CD4-positive, alpha-beta T cell (primary cell): ENCODE data around the gene PRR3. TPM values are rescaled to one million over a fixed set of nuclear protein-coding genes. Genes with fewer than 3 reads are reported as not detected.

ENCODE experiments used
- ATAC-seq: fragments of 200-7000 bp; cut with Tn5 transposase; one replicate; pipeline ENCODE4 v1.10.0; 2022; ENCODE audit warnings: mild to moderate bottlenecking; ENCODE audit not compliant: poor library complexity
- CTCF ChIA-PET: fragments of 350-600 bp; sonication (Branson Sonifier 250); formaldehyde crosslinking; loops from one replicate; lab custom pipeline; 2021; ENCODE audit warnings: antibody characterized with exemption, inconsistent platforms; lab: Charles Lee
- POLR2A ChIA-PET: fragments of 350-600 bp; sonication (Branson Sonifier 250); formaldehyde crosslinking; loops from one replicate; lab custom pipeline; 2021; ENCODE audit warnings: antibody characterized with exemption, inconsistent platforms; lab: Charles Lee
- DNase-seq, 14 experiments: peaks; one replicate each; pipeline ENCODE4 v3.0.0-alpha.2; 2013 to 2020; ENCODE audit warnings: mixed read lengths in 2 of 14
- H3K27ac ChIP-seq, 2 donors: one replicate each; pipeline versions ENCODE4 v1.5.1 to v1.7.0; 2013; ENCODE audit warnings: low read length in 2 of 2, low read depth in 1 of 2, mild to moderate bottlenecking in 1 of 2
- H3K27me3 ChIP-seq, 2 experiments: 1 replicate in 1 of 2; 2 replicates in 1 of 2; pipeline versions ENCODE4 v1.6.1 to v1.7.0; 2013; ENCODE audit warnings: low read length in 2 of 2, control low read depth in 1 of 2, mild to moderate bottlenecking in 1 of 2, moderate library complexity in 1 of 2; ENCODE audit not compliant: insufficient read depth in 2 of 2, control insufficient read depth in 1 of 2
- H3K36me3 ChIP-seq: one replicate; pipeline ENCODE4 v1.6.1; 2013; ENCODE audit warnings: low read length, control low read depth; ENCODE audit not compliant: insufficient read depth
- H3K4me1 ChIP-seq: one replicate; pipeline ENCODE4 v1.6.1; 2013; ENCODE audit warnings: low read length, control low read depth; ENCODE audit not compliant: insufficient read depth
- H3K4me3 ChIP-seq: one replicate; pipeline ENCODE4 v1.5.1; 2013; ENCODE audit warnings: mild to moderate bottlenecking, low read length, moderate library complexity
- H3K9me3 ChIP-seq, 2 experiments: 1 replicate in 1 of 2; 2 replicates in 1 of 2; pipeline versions ENCODE4 v1.6.1 to v1.7.0; 2013; ENCODE audit warnings: low read length in 2 of 2, mild to moderate bottlenecking in 2 of 2, control low read depth in 1 of 2, moderate library complexity in 1 of 2; ENCODE audit not compliant: control insufficient read depth in 1 of 2, insufficient read depth in 1 of 2
- H3K27ac Mint-ChIP-seq: one replicate; pipeline ENCODE4 v1.8.0; 2020; ENCODE audit warnings: mixed read lengths
- H3K27me3 Mint-ChIP-seq: one replicate; pipeline ENCODE4 v1.8.0; 2021; ENCODE audit warnings: mixed read lengths
- H3K36me3 Mint-ChIP-seq: one replicate; pipeline ENCODE4 v1.8.0; 2021; ENCODE audit warnings: low read depth, mixed read lengths
- H3K4me1 Mint-ChIP-seq: one replicate; pipeline ENCODE4 v1.8.0; 2021; ENCODE audit warnings: low read depth, mixed read lengths
- H3K4me3 Mint-ChIP-seq: one replicate; pipeline ENCODE4 v1.8.0; 2020; ENCODE audit warnings: mild to moderate bottlenecking, mixed read lengths
- H3K9me3 Mint-ChIP-seq: one replicate; pipeline ENCODE4 v1.8.0; 2020; ENCODE audit warnings: mixed read lengths
- CTCF ChIP-seq: fragments of 200-600 bp; IDR thresholded peaks from one replicate; pipeline ENCODE4 v1.8.0; 2022; ENCODE audit warnings: antibody characterized with exemption, mild to moderate bottlenecking
- intact Hi-C, 2 experiments: fragments of 100-400 bp; cut with DNase I in 1 of 2; cut with micrococcal nuclease in 1 of 2; formaldehyde crosslinking; loops; one replicate each; pipeline versions ENCODE4 v1.15.1 to v1.9.0; 2023 to 2025; cut with DNase I, micrococcal nuclease
- total RNA-seq, 174 experiments: library from RNA in 2 of 174; stranded (reverse) in 2 of 174; gene quantifications; one replicate each; pipeline ENCODE4 v1.2.3 and lab custom pipeline; 2021 to 2026

The PRR3 gene
- total RNA-seq, 2 experiments from 2014 or later = 10.3 to 13.2 TPM

DNA sequence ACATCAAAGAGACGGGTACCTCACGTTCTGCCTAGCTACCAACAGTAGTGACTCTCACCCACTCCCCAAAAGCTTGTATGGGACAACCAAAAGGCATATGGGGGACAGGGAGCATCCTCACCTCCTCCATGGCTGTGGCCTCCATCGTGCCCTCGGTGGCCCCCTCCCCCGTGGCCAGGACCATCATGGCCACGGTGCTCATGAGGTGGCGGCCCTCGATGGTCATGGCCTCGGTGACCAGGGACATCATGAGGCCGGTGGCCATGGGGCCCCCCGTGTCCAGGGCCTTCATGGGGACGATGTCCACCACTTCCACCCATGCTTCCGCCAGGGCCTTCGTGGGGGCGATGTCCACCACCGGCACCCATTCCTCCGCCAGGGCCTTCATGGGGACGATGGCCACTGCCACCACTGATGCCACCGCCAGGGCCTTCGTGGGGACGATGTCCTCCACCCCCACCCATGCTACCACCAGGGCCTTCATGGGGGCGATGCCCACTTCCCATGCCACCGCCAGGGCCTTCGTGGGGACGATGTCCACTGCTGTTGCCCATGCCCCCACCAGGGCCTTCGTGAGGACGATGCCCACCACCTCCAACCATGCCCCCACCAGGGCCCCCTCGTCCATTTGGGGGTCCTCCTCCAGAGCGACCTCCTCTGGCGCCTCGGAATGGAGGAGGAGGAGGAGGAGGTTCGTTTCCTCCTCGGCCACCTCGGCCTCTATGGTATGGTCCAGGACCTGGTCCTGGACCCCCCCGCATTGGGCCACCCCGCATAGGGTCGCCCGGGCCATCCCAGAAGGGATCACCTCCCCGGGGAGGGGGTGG lies 44.9 kb downstream of the PRR3 start:
- intact Hi-C loops = no loop called here
- ATAC-seq (no peak), DNase-seq (peak in 1 of 14 experiments; percentile 38)
- Mint-ChIP-seq H3K27me3 (no peaks in the 10 kb centered on the region), H3K4me3 (no peak overlapping the region), H3K9me3 (no peaks in the 10 kb centered on the region), H3K4me1 (peaks cover 35% of the 10 kb centered on the region), H3K36me3 (peaks cover 77% of the 10 kb centered on the region), H3K27ac (peak overlapping the region; percentile 60)
- Histone ChIP-seq H3K36me3 (peaks cover 66% of the 10 kb centered on the region), H3K4me3 (no peak overlapping the region), H3K9me3 (no peaks in the 10 kb centered on the region), H3K4me1 (peaks cover 14% of the 10 kb centered on the region), H3K27me3 (no peaks in the 10 kb centered on the region), H3K27ac (peak overlapping the region in 1 of 2 donors; percentile 37)
- CTCF ChIA-PET = interaction anchor here (1.4 to 1.6 kb wide), 2 partner anchors 57 to 61 kb away, joined by 3 to 5 read pairs; no protein-coding TSS in a partner anchor
- TF ChIP-seq CTCF = no peak
- POLR2A ChIA-PET = interaction anchor here (1.7 to 7.2 kb wide), 2 partner anchors 12 to 31 kb away, joined by 5 to 135 read pairs; partner anchors contain the start of gene ABCF1

DNA sequence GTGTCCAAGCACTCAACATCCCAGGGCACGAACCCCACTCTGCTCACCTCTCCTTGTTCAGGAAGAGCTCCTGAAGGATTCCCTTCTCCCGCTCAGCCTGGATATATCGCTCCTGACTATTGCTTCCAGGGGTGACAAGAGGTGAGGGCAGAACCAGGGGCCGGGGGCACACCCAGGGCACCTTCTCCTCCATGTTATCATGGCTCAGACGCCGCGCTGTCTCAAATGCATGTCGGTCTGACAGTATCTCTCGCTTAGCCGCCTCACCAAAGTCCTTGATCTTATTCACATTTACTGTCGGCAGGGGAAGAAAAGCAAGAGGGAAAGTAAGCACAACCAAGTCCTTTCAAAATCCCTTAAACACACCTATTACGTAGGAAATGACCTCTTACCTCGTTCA lies 46.9 kb downstream of the PRR3 start:
- H3K27me3 ChIP-seq = no peaks in the 10 kb centered on the region
- no peak overlapping the region for H3K4me3 ChIP-seq
- peak overlapping the region; percentile 60 for H3K27ac Mint-ChIP-seq
- intact Hi-C loops = no loop called here
- H3K36me3 Mint-ChIP-seq = peaks cover 90% of the 10 kb centered on the region
- DNase-seq (no peak), ATAC-seq (no peak)
- no peaks in the 10 kb centered on the region for H3K9me3 Mint-ChIP-seq
- H3K27ac ChIP-seq = no peak overlapping the region
- H3K4me3 Mint-ChIP-seq = no peak overlapping the region
- TF ChIP-seq CTCF = no peak
- H3K9me3 ChIP-seq = no peaks in the 10 kb centered on the region
- H3K4me1 ChIP-seq = peaks cover 11% of the 10 kb centered on the region
- peaks cover 85% of the 10 kb centered on the region for H3K36me3 ChIP-seq
- peaks cover 40% of the 10 kb centered on the region for H3K4me1 Mint-ChIP-seq
- POLR2A ChIA-PET = interaction anchor here (0.7 to 4.2 kb wide), 6 partner anchors 10 to 59 kb away, joined by 3 to 32 read pairs (median 3); partner anchors contain the start of gene MRPS18B
- CTCF ChIA-PET = interaction anchor here (0.5 to 2.4 kb wide), 3 partner anchors 11 to 122 kb away, joined by 3 to 8 read pairs (median 6); no protein-coding TSS in a partner anchor
- no peaks in the 10 kb centered on the region for H3K27me3 Mint-ChIP-seq

DNA sequence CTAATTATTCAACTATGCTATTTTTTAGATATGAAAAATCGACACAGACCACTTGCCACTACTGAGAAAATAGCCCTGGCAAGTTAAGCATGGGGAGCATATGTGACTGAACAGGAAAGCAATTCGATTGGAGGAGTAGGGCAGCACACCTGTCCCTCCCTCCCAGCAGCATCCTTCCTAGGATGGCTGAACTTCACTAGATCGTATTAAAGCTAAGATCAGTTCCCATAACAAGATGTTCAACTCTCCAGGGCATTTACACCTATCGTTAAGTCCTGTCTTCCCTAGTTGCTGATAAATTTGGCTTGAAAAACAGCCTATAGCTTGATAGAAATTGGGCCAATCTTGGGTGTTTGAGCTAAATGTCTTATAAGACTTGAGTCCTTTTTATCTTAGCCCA lies 53.0 kb downstream of the PRR3 start:
- ChIA-PET POLR2A (interaction anchor here (0.5 to 1.9 kb wide), 8 partner anchors 9 to 184 kb away, joined by 3 to 14 read pairs (median 4); partner anchors contain the start of genes ABCF1, GNL1 and PRR3), CTCF (interaction anchor here (1.2 to 1.4 kb wide), 3 partner anchors 13 to 157 kb away, joined by 4 to 7 read pairs (median 4); no protein-coding TSS in a partner anchor)
- H3K4me3 ChIP-seq = no peak overlapping the region
- intact Hi-C loops = loop anchor here in 1 of 2 experiments (5.0 kb wide), 1 partner anchor 128 kb away; no protein-coding TSS in a partner anchor
- peaks cover 66% of the 10 kb centered on the region for H3K4me1 Mint-ChIP-seq
- peaks cover 64% of the 10 kb centered on the region for H3K36me3 Mint-ChIP-seq
- peaks cover 45% of the 10 kb centered on the region for H3K4me1 ChIP-seq
- TF ChIP-seq CTCF = no peak
- ATAC-seq (no peak), DNase-seq (no peak)
- H3K27me3 Mint-ChIP-seq = no peaks in the 10 kb centered on the region
- peak overlapping the region; percentile 99 for H3K27ac Mint-ChIP-seq
- H3K27ac ChIP-seq = peak overlapping the region; percentile 18
- peaks cover 59% of the 10 kb centered on the region for H3K36me3 ChIP-seq
- no peak overlapping the region for H3K4me3 Mint-ChIP-seq
- H3K27me3 ChIP-seq = no peaks in the 10 kb centered on the region
- no peaks in the 10 kb centered on the region for H3K9me3 ChIP-seq
- no peaks in the 10 kb centered on the region for H3K9me3 Mint-ChIP-seq
